RKO (cell line): Measurements from ENCODE around the gene CTSK.
A peak's percentile ranks its signal among the peaks of the same experiment; 100 is the strongest.
"Not testable (repeated sequence)": the region's sequence is repeated elsewhere in the genome, so short reads cannot be mapped to it uniquely, and the experiment has no call there.

ENCODE experiments used
- DNase-seq: peaks from one replicate; pipeline ENCODE4 v3.0.0-alpha.2; 2016; ENCODE audit warnings: low spot score

CTSK gene

GRCh38 chr1:150808121-150808520 lies at the start of gene CTSK:
Gene CTSK, minus strand, starts transcription at chr1:150808260. Its CDS starts 1,455 bp downstream, at chr1:150806805.
- DNase-seq, result no peak

GRCh38 chr1:150852734-150853133 lies 44.7 kb upstream of the CTSK start:
- not testable (repeated sequence) for DNase-seq

GRCh38 chr1:150850801-150851362 lies 42.8 kb upstream of the CTSK start:
- DNase-seq, result not testable (repeated sequence)

- no peak for DNase-seq
Observed at GRCh38 chr1:150846473-150847146, 38.5 kb upstream of the CTSK start.

- DNase-seq, result no peak
Observed at GRCh38 chr1:150843474-150843873, 35.4 kb upstream of the CTSK start.

DNA sequence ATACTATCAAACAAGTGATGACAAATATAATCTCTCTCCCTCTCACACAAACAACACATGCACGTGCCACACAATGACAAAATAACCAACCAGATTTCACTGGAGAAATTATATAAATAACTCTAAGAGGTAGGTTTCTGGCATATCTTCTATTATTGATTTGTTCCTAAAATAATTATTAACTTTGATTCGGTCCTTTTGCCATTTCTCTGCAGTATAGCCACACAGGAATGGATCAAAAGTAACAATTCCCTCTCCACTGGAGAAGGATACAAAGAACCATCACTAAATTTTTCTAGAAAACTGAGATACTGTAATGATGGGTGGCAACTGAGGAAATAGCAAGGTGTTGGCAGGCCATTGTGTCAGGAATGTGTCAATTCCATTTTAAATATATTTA lies 34.9 kb upstream of the CTSK start:
- DNase-seq, result no peak

DNA sequence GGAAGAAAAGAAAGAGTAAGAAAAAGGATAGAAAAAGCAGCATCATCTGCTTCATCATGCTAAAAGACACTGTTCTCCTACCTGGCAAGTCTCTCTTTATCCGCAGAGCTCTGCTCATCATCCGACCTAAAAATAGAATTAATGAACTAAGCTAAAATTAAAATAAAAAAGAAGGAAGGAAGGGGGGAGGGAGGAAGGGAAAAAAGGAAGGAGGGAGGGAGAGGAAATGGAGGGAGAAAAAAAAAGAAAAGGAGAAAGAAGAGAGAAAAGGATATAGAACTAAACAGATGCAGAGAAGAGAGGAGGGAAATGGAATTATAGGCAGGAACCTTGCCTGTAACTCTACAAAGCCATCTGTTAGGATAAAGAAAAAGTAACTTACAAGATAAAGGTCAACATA lies 34.3 kb upstream of the CTSK start:
- DNase-seq, result no peak

DNA sequence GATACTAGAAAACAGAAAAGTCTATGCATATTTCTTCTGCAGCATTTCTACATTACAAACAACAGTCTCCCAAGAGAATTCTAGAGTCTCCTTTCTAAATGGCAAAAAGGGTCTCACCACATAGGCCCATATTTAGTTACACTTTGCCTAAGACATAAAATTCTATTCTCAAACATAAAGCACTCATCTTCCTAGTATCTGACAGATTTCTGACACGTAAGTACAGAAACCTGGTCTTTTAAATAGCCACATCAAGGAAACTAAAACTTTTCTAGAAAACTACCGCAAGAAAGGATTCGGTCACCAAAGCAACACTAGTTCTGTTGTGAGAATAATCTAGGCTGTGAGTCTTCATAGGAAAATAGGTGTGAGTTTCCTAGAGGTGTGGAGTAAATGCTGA lies 33.6 kb upstream of the CTSK start:
- no peak for DNase-seq

GRCh38 chr1:150840850-150841249 lies 32.8 kb upstream of the CTSK start:
- DNase-seq, result not testable (repeated sequence)

DNA sequence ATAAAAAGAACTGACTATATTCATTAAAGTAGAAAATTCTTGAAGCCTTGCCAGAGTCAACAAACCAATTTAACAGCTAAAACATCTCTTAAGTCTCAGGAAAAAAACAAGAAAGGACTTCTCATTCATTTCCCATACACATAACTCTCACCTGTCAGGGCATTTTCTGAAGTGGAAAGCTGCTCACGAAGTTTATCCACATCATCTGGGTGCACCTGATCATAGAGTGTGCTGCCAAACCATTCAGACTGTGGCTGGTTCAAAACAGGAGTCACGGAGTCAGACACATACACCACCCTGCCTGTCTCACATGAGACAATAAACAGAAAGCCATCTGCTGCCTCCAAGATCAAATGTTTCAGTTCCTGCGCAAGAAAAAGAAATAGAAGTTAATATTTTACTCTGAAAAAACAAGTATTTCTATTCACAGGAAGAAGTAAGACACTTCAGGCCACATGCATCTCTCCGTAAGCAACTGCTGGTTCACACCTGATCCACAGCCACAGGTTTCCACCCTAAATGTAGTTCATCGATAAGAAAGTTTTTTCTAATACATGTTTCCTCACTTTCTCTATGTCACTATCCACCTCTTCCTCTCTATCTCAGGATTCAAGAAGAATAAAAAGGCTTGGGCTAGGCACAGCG lies 28.2 kb upstream of the CTSK start:
- DNase-seq, result no peak

- not testable (repeated sequence) for DNase-seq
Observed at GRCh38 chr1:150833961-150834360, 25.9 kb upstream of the CTSK start.

GRCh38 chr1:150832597-150832996 lies 24.5 kb upstream of the CTSK start:
- DNase-seq, result no peak

GRCh38 chr1:150829751-150830150 lies 21.7 kb upstream of the CTSK start:
- DNase-seq, result no peak

DNA sequence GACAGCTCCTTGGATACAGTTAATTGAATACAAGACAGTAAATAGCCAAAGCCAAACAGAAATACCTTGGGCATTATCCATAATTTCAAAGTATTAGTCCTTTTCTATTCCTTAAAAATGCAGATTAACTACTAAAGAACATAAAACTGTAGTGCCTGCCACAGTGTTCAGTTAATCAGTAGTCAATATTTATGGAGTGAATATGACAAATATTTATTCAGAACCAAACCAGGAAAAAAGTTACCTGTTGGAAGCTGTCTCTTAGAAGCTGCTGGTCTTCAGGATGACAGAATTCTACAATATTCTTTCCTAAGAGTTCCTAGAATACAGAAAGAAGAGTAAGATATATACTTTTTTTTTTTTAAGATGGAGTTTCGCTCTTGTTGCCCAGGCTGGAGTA lies 18.2 kb upstream of the CTSK start:
- DNase-seq, result no peak

GRCh38 chr1:150820730-150821512 lies 12.9 kb upstream of the CTSK start:
- peak; percentile 65 for DNase-seq

DNA sequence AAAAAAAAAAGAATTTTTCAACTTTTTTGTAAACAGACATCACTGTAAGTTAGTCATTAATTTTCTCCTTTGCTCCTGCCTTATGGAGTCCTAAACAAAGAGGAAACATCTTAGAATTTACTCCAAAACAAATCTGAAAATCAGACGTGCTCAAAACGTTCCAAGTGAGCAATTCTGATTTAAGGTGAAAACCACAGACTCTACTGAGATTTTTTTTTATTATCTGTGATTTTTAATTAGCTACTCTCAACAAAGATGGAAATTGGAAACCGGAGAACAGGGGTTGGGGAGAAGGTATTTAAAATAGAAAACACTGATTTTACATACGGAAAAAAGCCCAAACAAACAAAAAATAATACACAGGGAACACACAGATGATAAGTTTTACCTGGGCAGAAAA lies 7.8 kb upstream of the CTSK start:
- DNase-seq, result no peak

DNA sequence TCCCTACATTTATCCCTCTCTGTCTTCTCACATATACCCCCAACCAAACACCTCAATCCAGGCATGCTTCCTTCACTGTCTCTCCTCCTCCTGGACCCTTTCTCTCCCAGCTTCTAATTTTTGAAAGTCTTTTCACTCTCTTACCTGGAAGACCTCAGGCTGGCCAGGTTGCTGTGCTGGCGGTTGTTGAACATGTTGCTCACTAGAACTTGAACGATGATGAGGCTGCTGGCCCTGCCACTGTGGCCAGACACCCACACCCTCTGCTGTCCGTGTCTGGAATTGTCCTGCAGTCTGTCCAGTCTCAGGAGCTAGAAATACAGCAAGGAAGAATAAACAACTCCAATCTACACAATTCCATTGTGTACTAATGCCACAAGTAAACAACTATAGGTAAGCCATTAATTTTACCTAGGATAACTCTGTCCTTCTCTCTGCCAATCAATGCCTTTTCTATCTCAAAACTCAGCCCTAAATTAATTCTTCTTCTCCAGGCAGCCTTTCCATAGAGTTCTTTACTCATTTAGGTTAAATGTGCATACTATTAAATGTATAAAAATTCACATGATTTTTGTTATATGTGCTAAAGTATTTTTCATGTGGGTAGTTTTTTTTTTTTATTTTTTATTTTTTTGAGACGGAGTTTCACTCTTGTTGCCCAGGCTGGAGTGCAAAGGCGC lies 5.1 kb upstream of the CTSK start:
- peak; percentile 77 for DNase-seq

- DNase-seq, result no peak
Observed at GRCh38 chr1:150810958-150811659, 3.0 kb upstream of the CTSK start.

- no peak for DNase-seq
Observed at GRCh38 chr1:150809651-150810050, 1.6 kb upstream of the CTSK start.

DNA sequence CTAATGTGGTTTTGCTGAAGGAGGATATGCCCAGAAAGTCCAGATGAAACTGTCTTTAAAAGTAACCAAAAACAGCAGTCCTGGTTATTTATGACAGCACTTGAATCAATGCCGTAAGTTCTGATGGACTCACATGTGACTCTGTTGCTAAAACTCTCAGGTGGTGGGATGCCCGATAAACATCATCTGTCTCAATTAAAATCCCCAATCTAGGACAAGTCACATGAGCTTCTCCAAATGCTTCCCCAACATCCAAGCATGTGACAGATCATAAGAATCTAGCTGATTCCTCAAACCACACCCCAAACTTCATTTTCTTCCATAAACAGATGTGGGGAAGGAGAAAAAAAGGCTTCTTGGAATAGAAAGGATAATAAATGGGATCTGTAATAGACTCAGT lies 786 bp upstream of the CTSK start:
- no peak for DNase-seq

DNA sequence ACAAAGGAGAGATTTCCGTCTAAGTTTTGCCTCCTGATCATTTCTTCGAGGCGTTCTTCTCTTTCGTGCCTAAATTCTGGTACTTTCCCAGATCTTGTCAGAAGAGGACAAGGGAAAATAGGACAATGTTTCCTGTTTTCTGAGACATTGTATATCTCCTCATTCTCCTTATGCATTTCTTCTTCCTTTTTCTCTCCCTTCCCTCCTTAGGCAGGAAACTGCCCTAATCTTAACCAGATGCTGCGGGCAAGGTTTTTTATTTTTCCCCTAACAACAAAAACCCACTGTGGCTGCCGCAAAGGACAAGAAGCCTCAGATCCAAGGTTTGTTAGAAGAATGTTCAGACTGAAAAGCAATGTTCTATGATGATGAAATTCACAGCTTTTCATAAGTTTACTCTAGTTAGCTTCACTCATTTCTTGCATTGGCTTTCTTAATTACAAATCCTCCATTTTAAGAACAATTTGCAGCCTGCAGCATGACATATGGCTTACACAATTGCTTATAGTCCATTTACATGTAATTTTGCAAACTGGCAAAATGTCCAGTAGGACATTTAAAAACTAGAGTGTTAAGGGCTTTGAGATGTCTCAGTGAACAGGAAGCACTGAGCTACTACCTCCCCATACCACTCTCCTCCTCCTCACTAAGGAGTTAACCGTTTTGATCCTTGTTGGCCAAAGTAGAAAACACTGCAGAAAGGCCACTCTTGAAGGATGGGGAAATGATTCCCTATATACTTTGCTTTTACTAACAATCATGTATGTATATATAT lies 624 bp downstream of the CTSK start:
- DNase-seq, result no peak
